SJCRH30 (cell line): ENCODE results near the gene ABHD3. TPM values are rescaled to one million over a fixed set of nuclear protein-coding genes. Genes with fewer than 3 reads are reported as not detected.
"Not testable (repeated sequence)": the region's sequence is repeated elsewhere in the genome, so short reads cannot be mapped to it uniquely, and the experiment has no call there.

Source experiments
- DNase-seq, 2 experiments: peaks; one replicate each; pipeline ENCODE4 v3.0.0-alpha.2; 2015 to 2020
- H3K27ac ChIP-seq: fragments of 250-450 bp; sonication (Bioruptor Pico); 2 replicates; pipeline ENCODE4 v1.5.1; 2020; ENCODE audit warnings: mild to moderate bottlenecking, moderate library complexity
- H3K27me3 ChIP-seq: fragments of 250-450 bp; sonication (Bioruptor Pico); 2 replicates; pipeline ENCODE4 v1.5.1; 2020; ENCODE audit warnings: mild to moderate bottlenecking, moderate library complexity
- H3K36me3 ChIP-seq: fragments of 250-450 bp; sonication (Bioruptor Pico); 2 replicates; pipeline ENCODE4 v1.5.1; 2020; ENCODE audit warnings: mild to moderate bottlenecking, moderate library complexity
- H3K4me1 ChIP-seq: fragments of 250-450 bp; sonication (Bioruptor Pico); 2 replicates; pipeline ENCODE4 v1.5.1; 2020; ENCODE audit warnings: mild to moderate bottlenecking, moderate library complexity
- H3K4me3 ChIP-seq: fragments of 250-450 bp; sonication (Bioruptor Pico); 2 replicates; pipeline ENCODE4 v1.5.1; 2020; ENCODE audit warnings: mild to moderate bottlenecking, moderate library complexity
- H3K9me3 ChIP-seq: fragments of 250-450 bp; sonication (Bioruptor Pico); replicated peaks from 2 replicates; pipeline ENCODE4 v1.5.1; 2020; ENCODE audit warnings: mild to moderate bottlenecking, moderate library complexity
- total RNA-seq: library from RNA; depleted of rRNA; stranded (reverse); fragments of >200 nt; shearing (Covaris generic); gene quantifications from 2 replicates; pipeline ENCODE4 v1.2.3, GENCODE V29; 2014

ABHD3 gene
- total RNA-seq, 1 experiment from 2014 or later: 13.2 TPM

GRCh38 chr18:21684731-21685130, 19.8 kb downstream of the ABHD3 start:
- no peak overlapping the region for H3K4me3 ChIP-seq
- DNase-seq: no peak
- H3K36me3 ChIP-seq: peaks cover 2% of the 10 kb centered on the region
- no peaks in the 10 kb centered on the region for H3K27me3 ChIP-seq
- no peak overlapping the region for H3K27ac ChIP-seq
- no peaks in the 10 kb centered on the region for H3K4me1 ChIP-seq
- H3K9me3 ChIP-seq: no peaks in the 10 kb centered on the region

- no peaks in the 10 kb centered on the region for H3K9me3 ChIP-seq
- no peaks in the 10 kb centered on the region for H3K27me3 ChIP-seq
- no peak for DNase-seq
- H3K4me3 ChIP-seq: no peak overlapping the region
- no peaks in the 10 kb centered on the region for H3K4me1 ChIP-seq
- H3K27ac ChIP-seq: no peak overlapping the region
- H3K36me3 ChIP-seq: no peaks in the 10 kb centered on the region; the same call in 1 of the 2 replicates
These were observed 22.1 kb downstream of the ABHD3 start for GRCh38 chr18:21682371-21683051.

GRCh38 chr18:21680161-21680560, 24.4 kb downstream of the ABHD3 start:
- H3K36me3 ChIP-seq: no peaks in the 10 kb centered on the region; the same call in 1 of the 2 replicates
- no peaks in the 10 kb centered on the region for H3K27me3 ChIP-seq
- H3K4me1 ChIP-seq: no peaks in the 10 kb centered on the region
- no peak overlapping the region for H3K27ac ChIP-seq
- no peaks in the 10 kb centered on the region for H3K9me3 ChIP-seq
- no peak overlapping the region for H3K4me3 ChIP-seq
- no peak for DNase-seq

- Histone ChIP-seq H3K36me3 (no peaks in the 10 kb centered on the region), H3K4me3 (no peak overlapping the region), H3K9me3 (no peaks in the 10 kb centered on the region), H3K27ac (no peak overlapping the region), H3K27me3 (no peaks in the 10 kb centered on the region), H3K4me1 (no peaks in the 10 kb centered on the region)
- DNase-seq: no peak
These were observed 25.7 kb downstream of the ABHD3 start for GRCh38 chr18:21678859-21679258.

GRCh38 chr18:21675354-21675753, 29.2 kb downstream of the ABHD3 start:
- not testable (repeated sequence) for H3K27ac ChIP-seq, H3K36me3 ChIP-seq, H3K27me3 ChIP-seq, H3K4me1 ChIP-seq, DNase-seq, H3K4me3 ChIP-seq, H3K9me3 ChIP-seq

- H3K27me3 ChIP-seq: no peaks in the 10 kb centered on the region
- no peaks in the 10 kb centered on the region for H3K4me1 ChIP-seq
- H3K27ac ChIP-seq: no peak overlapping the region
- H3K4me3 ChIP-seq: no peak overlapping the region
- DNase-seq: no peak
- no peaks in the 10 kb centered on the region for H3K9me3 ChIP-seq
- H3K36me3 ChIP-seq: no peaks in the 10 kb centered on the region
These were observed 31.9 kb downstream of the ABHD3 start for GRCh38 chr18:21672521-21673267.

- Histone ChIP-seq H3K36me3 (no peaks in the 10 kb centered on the region), H3K27me3 (no peaks in the 10 kb centered on the region), H3K4me1 (no peaks in the 10 kb centered on the region), H3K27ac (no peak overlapping the region), H3K9me3 (no peaks in the 10 kb centered on the region), H3K4me3 (no peak overlapping the region)
- peak; percentile 27 to 52 for DNase-seq
These were observed 34.8 kb downstream of the ABHD3 start for GRCh38 chr18:21669736-21670285.

GRCh38 chr18:21664069-21664468, 40.5 kb downstream of the ABHD3 start:
- Histone ChIP-seq H3K9me3 (no peaks in the 10 kb centered on the region), H3K4me1 (no peaks in the 10 kb centered on the region), H3K36me3 (no peaks in the 10 kb centered on the region), H3K27ac (no peak overlapping the region), H3K4me3 (no peak overlapping the region), H3K27me3 (no peaks in the 10 kb centered on the region)
- DNase-seq: no peak

- Histone ChIP-seq H3K9me3 (no peaks in the 10 kb centered on the region), H3K4me1 (no peaks in the 10 kb centered on the region), H3K27ac (no peak overlapping the region), H3K27me3 (no peaks in the 10 kb centered on the region), H3K36me3 (no peaks in the 10 kb centered on the region), H3K4me3 (no peak overlapping the region)
- DNase-seq: no peak
These were observed 41.0 kb downstream of the ABHD3 start for GRCh38 chr18:21663578-21663977.

GRCh38 chr18:21662581-21662980, 42.0 kb downstream of the ABHD3 start:
- H3K4me3 ChIP-seq: no peak overlapping the region
- H3K4me1 ChIP-seq: no peaks in the 10 kb centered on the region
- no peaks in the 10 kb centered on the region for H3K36me3 ChIP-seq
- no peaks in the 10 kb centered on the region for H3K27me3 ChIP-seq
- DNase-seq: no peak
- no peak overlapping the region for H3K27ac ChIP-seq
- no peaks in the 10 kb centered on the region for H3K9me3 ChIP-seq

- H3K9me3 ChIP-seq: no peaks in the 10 kb centered on the region
- no peaks in the 10 kb centered on the region for H3K36me3 ChIP-seq
- H3K27ac ChIP-seq: no peak overlapping the region
- no peak overlapping the region for H3K4me3 ChIP-seq
- DNase-seq: no peak
- no peaks in the 10 kb centered on the region for H3K4me1 ChIP-seq
- H3K27me3 ChIP-seq: no peaks in the 10 kb centered on the region
These were observed 44.5 kb downstream of the ABHD3 start for GRCh38 chr18:21660078-21660477.

GRCh38 chr18:21656402-21656801, 48.2 kb downstream of the ABHD3 start:
- Histone ChIP-seq H3K36me3 (no peaks in the 10 kb centered on the region), H3K27me3 (no peaks in the 10 kb centered on the region), H3K4me1 (no peaks in the 10 kb centered on the region), H3K27ac (no peak overlapping the region), H3K9me3 (no peaks in the 10 kb centered on the region), H3K4me3 (no peak overlapping the region)
- DNase-seq: no peak

GRCh38 chr18:21653361-21653760, 51.2 kb downstream of the ABHD3 start:
- Histone ChIP-seq H3K4me3 (no peak overlapping the region), H3K9me3 (no peaks in the 10 kb centered on the region)
- DNase-seq: no peak

GRCh38 chr18:21652073-21652472, 52.5 kb downstream of the ABHD3 start:
- H3K36me3 ChIP-seq: no peaks in the 10 kb centered on the region
- no peaks in the 10 kb centered on the region for H3K4me1 ChIP-seq
- no peak overlapping the region for H3K4me3 ChIP-seq
- H3K9me3 ChIP-seq: no peaks in the 10 kb centered on the region
- no peak overlapping the region for H3K27ac ChIP-seq
- no peak for DNase-seq
- H3K27me3 ChIP-seq: no peaks in the 10 kb centered on the region

More at GRCh38 chr18:21653361-21653760, 51.2 kb downstream of the ABHD3 start:
- H3K27me3 ChIP-seq: no peaks in the 10 kb centered on the region
- no peak overlapping the region for H3K27ac ChIP-seq
- H3K36me3 ChIP-seq: no peaks in the 10 kb centered on the region
- no peaks in the 10 kb centered on the region for H3K4me1 ChIP-seq

- Histone ChIP-seq H3K9me3 (no peaks in the 10 kb centered on the region), H3K4me1 (no peaks in the 10 kb centered on the region), H3K27ac (no peak overlapping the region)
These were observed 54.3 kb downstream of the ABHD3 start for GRCh38 chr18:21650311-21650710.

More at GRCh38 chr18:21650311-21650710, 54.3 kb downstream of the ABHD3 start:
- no peak for DNase-seq
- H3K27me3 ChIP-seq: no peaks in the 10 kb centered on the region
- no peak overlapping the region for H3K4me3 ChIP-seq
- no peaks in the 10 kb centered on the region for H3K36me3 ChIP-seq
